GM18526 (cell line): ENCODE data around the gene UROC1.

ENCODE experiments used
- POLR2A ChIP-seq: IDR thresholded peaks from 3 replicates; pipeline ENCODE4 v1.6.1; 2011; ENCODE audit not compliant: insufficient read length; ENCODE audit errors: extremely low read depth

The UROC1 gene

DNA sequence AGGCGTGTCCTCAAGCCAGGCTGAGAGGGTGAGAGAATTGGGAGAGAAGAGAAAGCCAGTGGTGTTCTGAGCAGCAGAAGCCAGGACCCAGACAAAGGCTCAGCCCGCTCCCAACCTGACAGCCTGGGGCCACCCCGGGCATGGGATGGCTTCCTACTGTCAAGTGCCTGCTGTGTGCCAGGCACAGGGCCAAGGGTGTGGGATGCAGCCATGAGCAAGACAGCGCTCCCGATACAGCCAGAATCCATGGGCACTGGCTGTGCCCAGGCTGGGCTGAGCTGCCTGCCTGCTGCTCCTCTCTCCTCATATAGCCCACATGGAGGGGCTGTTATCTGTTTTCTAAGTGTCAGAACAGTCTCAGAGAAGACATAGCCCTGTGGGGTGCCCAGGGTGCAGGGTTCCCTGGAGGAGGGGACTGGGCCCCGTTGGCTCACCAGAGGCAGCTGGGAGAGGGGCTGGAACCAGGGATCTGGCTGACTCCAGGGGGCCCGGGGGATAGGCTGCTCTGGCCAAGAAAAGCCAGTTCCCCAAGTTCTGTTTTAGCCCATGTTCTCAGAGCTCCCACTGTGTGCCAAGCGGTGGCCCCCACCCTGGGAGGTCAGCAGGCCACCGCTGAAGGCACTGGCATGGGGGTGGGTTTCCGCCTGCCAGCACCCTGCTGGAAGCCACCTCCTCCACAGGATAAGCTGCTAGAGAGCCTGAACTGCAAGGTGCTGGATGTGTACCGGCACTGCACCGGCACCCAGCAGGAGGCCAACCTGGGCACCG is 83.9 kb downstream of the UROC1 start:
- TF ChIP-seq POLR2A, result no peak

DNA sequence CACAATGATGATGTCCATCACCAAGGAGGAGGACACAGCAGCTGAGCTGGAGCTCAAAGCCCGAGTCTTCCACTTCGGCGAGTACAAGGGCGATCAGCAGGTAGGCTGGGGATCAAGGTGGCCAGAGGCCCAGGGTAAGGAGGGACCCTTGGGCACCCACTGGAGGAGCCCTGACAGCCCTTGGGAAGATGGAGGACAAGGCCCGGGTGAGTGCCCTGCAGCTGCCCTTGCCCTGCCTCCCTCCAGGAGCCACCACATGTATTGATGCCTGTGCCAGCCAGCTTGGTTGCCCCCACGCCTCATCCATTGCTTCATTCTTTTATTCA is 84.5 kb downstream of the UROC1 start:
- no peak for TF ChIP-seq POLR2A

DNA sequence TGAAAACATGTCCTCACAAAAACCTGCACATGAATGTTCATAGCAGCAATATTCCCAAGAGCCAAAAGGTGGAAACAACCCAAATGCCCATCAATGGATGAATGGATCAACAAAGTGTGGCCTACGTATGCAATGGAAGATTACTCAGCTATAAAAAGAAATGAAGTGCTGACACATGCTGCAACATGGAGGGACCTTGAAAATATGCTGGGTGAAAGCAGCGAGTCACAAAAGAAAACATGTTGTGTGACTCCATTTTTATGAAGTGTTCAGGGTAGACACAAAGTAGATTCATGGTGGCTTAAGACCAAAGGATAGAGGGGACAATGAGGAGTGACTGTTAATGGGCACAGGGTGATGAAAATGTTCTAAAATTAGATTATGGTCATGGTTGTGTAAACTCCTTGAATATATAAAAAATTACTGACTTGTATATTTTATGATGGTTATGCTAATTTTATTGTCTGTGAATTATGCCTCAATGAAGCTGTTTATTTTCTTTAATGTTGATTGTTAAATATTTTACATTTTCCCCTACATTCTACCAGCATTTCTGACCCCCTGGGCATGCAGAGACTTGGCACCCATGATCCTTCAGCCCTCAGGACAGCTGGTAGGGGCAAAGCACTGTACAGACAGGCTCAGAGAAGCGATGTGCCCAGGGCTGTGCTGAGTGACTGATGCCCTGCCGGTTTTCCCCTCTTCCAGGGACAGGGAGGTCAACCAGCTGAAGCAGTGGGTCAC is 85.0 kb downstream of the UROC1 start:
- no peak for TF ChIP-seq POLR2A
